Small intestine (tissue), 7 donors: ENCODE results near the gene APBB2. TPM values are rescaled to one million over a fixed set of nuclear protein-coding genes. Genes with fewer than 3 reads are reported as not detected.

Experiments
- DNase-seq, 2 donors: peaks; one replicate each; pipeline versions ENCODE4 v3.0.0 to v3.0.0-alpha.2; 2013
- FAIRE-seq: peaks from 2 replicates; lab custom pipeline; 2012; peaks lifted over from hg19 to GRCh38; lab: Jason Lieb, UNC
- H3K27ac ChIP-seq, 3 donors: one replicate each; pipeline ENCODE4 v1.5.1; 2013; ENCODE audit warnings: low read length in 2 of 3, mild to moderate bottlenecking in 2 of 3, control low read depth in 1 of 3, inconsistent platforms in 1 of 3, low read depth in 1 of 3, moderate library complexity in 1 of 3
- H3K27me3 ChIP-seq, 3 donors: one replicate each; pipeline ENCODE4 v1.6.1; 2013; ENCODE audit warnings: low read length in 3 of 3, inconsistent platforms in 1 of 3; ENCODE audit not compliant: control insufficient read depth in 3 of 3, insufficient read depth in 3 of 3
- H3K36me3 ChIP-seq, 3 donors: one replicate each; pipeline ENCODE4 v1.6.1; 2013; ENCODE audit warnings: low read length in 3 of 3, inconsistent platforms in 1 of 3, low read depth in 1 of 3, mild to moderate bottlenecking in 1 of 3, moderate library complexity in 1 of 3; ENCODE audit not compliant: control insufficient read depth in 3 of 3, insufficient read depth in 2 of 3
- H3K4me1 ChIP-seq, 3 donors: one replicate each; pipeline ENCODE4 v1.6.1; 2013; ENCODE audit warnings: low read length in 2 of 3, inconsistent platforms in 1 of 3, low read depth in 1 of 3, mild to moderate bottlenecking in 1 of 3, moderate library complexity in 1 of 3; ENCODE audit not compliant: control insufficient read depth in 3 of 3, insufficient read depth in 2 of 3
- H3K4me3 ChIP-seq, 3 donors: one replicate each; pipeline ENCODE4 v1.5.1; 2013; ENCODE audit warnings: low read length in 3 of 3, control low read depth in 1 of 3, inconsistent platforms in 1 of 3, low read depth in 1 of 3, mild to moderate bottlenecking in 1 of 3, moderate library complexity in 1 of 3
- H3K9me3 ChIP-seq, 2 donors: one replicate each; pipeline ENCODE4 v1.6.1; 2013; ENCODE audit warnings: low read depth in 1 of 2, low read length in 1 of 2; ENCODE audit not compliant: control insufficient read depth in 2 of 2, insufficient read depth in 1 of 2
- WGBS, 3 donors: extraction: QIAGEN DNeasy Blood & Tissue Kit; methylation state at CpG; one replicate each; pipeline ENCODE4 v1.1.7; 2013; 5-methylcytosine and 5-hydroxymethylcytosine counted together
- polyA plus RNA-seq, 4 donors: library from polyadenylated mRNA; stranded (reverse) in 3 of 4; unstranded in 1 of 4; fragments of 200-250 nt in 3 of 4; fragments of 120-200 nt in 1 of 4; gene quantifications; one replicate each; pipeline versions ENCODE4 v1.2.1 to v1.2.3, GENCODE V29; 2013
- donor health status: healthy with polysubstance abuse.
- donor health status: control.
- donor health status: control.
- donor health status: Bipolar disorder and iron deficiency.
- donor health status: healthy.

The APBB2 gene
- polyA plus RNA-seq, 4 donors: 4.5 to 19.8 (median 8.9) TPM

DNA sequence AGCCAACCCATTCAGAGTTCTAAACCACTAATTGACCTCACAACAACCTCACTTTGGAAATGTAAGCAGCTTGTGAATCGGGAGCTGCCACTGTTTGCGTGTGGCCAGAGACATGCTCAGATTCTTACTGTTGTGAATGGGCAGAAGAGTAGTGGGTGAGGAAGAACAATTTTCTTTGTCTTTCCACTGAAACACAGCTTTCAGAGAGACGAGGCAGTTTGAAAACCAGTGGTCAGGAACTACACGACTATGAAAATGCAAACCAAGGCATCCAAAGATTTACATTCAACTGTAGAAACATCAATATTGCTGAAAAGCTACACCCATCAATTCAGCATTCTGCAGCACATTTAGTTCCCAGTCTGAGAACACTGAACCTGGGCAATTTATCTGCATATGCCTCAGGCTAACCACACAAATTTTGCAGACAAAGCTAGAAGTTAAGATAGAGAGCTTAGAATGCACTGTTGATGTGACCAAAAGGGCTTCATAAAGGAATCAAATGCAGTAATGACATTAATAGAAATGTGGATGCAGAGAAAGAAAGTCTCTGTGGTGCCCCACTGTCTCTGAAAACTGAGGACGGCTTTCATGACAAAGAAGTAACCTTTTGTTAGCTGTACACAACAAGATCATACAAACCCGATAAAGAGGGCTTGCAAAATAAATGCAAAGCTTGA is 134.3 kb downstream of the APBB2 start:
- Histone ChIP-seq H3K9me3 (no peaks in the 10 kb centered on the region), H3K27ac (no peak overlapping the region), H3K4me3 (no peak overlapping the region), H3K36me3 (no peaks in the 10 kb centered on the region), H3K4me1 (no peaks in the 10 kb centered on the region), H3K27me3 (no peaks in the 10 kb centered on the region)
- WGBS, 3 donors: 75 to 91% (median 77%) methylated on average over 6 of the region's 6 CpGs
- DNase-seq (no peak), FAIRE-seq (no peak)

DNA sequence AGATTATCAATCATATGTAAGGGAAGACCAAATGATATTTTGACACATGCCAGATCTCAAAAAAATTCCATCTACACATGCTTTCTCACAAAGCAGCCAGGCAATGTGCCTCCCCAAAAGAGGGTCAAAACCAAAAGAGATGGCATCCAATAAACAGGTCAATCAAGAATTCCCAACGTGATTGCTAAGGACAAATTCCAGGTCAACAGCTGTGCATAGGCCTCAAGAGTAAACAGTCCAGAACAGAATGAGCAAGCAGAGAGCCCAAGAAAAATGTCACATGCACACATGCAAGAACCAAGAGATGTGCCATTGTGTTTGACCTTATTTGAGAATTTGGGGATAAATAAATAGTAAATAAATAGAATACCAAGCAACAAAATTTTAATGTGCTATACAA is 136.7 kb downstream of the APBB2 start:
- no peak overlapping the region for H3K27ac ChIP-seq
- no peaks in the 10 kb centered on the region for H3K4me1 ChIP-seq
- no peaks in the 10 kb centered on the region for H3K9me3 ChIP-seq
- no peaks in the 10 kb centered on the region for H3K36me3 ChIP-seq
- H3K4me3 ChIP-seq: no peak overlapping the region
- 3 to 29% (median 14%) methylated on average over 1 of the region's 1 CpG for WGBS, 3 donors
- H3K27me3 ChIP-seq: no peaks in the 10 kb centered on the region
- FAIRE-seq (no peak), DNase-seq (peak in 1 of 2 donors; percentile 8)

DNA sequence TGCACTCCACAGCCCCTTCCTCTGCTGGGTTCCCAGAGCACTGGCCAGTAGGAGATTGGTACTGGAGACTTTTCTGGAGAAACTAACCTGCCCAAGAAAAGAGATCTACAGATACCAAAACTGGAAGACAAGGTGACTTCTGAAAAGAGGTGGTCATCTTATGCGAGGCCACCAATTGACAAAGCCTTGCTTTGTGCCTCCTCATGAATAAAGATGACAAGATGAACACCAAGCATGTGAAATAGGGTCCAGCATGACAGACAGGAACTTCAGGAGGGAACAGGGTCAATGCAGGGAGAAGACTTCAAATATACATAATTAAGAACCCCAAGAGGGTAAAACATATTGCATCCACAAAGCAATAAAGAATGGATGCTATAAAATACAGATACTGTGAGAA is 137.9 kb downstream of the APBB2 start:
- H3K27me3 ChIP-seq: no peaks in the 10 kb centered on the region
- 87 to 92% (median 90%) methylated on average over 1 of the region's 1 CpG for WGBS, 3 donors
- H3K4me3 ChIP-seq: no peak overlapping the region
- FAIRE-seq (no peak), DNase-seq (no peak)
- H3K4me1 ChIP-seq: no peaks in the 10 kb centered on the region
- H3K9me3 ChIP-seq: no peaks in the 10 kb centered on the region
- H3K27ac ChIP-seq: no peak overlapping the region
- no peaks in the 10 kb centered on the region for H3K36me3 ChIP-seq

DNA sequence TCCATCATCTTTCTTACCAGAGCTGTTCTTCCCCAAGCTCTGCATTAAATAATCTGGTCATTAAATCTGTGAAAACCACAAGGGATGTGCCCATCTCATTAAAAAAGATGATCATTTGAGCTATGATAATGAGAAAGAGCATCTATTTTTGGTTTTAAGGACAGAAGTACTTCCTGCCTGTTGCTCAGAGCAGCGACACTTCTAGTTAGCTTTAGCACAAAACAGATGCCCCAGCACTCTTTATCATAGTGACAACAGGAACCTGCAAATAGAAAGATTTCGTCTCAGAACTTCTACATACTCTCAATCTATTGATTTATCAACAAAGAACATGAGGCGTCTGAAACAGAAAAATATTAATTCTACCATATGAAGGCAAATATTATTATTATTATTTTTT is 140.1 kb downstream of the APBB2 start:
- WGBS, 3 donors: 80 to 91% (median 89%) methylated on average over 3 of the region's 3 CpGs
- H3K4me1 ChIP-seq: no peaks in the 10 kb centered on the region

DNA sequence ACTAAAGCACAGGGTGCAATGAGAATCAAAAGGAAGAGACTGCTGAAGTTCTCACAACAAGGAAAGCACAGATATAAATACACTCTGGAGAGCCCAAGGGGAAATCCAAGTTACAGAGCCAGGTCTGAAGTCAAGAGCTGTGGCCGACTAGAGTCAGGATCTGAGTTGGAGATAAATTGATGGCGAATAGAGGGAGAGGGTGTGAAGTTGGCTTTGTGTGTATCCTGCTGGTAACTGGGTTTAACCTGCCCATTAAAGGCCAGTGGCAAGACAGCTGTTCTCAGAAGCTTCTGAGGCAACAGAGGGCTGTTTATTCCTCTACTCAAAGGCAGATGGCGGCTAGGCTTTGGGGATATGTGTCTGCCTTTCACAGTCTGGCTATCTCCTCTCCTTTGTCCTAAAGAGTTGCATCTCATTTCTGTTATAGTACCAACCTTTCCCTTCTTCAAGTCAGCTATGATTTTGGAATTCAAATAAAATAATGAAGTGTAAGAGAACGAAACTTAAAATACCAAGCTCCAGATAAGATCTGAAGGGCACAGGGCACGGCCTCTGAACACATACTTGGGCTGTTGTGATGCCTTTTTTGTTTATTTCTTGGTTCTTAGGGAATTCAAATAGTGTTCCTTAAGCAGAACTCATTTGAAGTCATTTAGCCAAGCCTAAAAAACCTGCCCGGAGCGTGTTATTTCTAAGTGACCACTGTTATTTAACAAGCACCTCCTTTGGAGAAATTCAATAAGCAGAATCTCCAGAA is 142.1 kb downstream of the APBB2 start:
- FAIRE-seq: no peak
- WGBS, 3 donors: 79 to 88% (median 80%) methylated on average over 7 of the region's 7 CpGs

More for the DNA sequence above, 140.1 kb downstream of the APBB2 start:
- H3K27ac ChIP-seq: no peak overlapping the region
- DNase-seq: no peak
- FAIRE-seq: no peak
- no peaks in the 10 kb centered on the region for H3K9me3 ChIP-seq
- no peaks in the 10 kb centered on the region for H3K36me3 ChIP-seq
- H3K27me3 ChIP-seq: no peaks in the 10 kb centered on the region
- H3K4me3 ChIP-seq: no peak overlapping the region

DNA sequence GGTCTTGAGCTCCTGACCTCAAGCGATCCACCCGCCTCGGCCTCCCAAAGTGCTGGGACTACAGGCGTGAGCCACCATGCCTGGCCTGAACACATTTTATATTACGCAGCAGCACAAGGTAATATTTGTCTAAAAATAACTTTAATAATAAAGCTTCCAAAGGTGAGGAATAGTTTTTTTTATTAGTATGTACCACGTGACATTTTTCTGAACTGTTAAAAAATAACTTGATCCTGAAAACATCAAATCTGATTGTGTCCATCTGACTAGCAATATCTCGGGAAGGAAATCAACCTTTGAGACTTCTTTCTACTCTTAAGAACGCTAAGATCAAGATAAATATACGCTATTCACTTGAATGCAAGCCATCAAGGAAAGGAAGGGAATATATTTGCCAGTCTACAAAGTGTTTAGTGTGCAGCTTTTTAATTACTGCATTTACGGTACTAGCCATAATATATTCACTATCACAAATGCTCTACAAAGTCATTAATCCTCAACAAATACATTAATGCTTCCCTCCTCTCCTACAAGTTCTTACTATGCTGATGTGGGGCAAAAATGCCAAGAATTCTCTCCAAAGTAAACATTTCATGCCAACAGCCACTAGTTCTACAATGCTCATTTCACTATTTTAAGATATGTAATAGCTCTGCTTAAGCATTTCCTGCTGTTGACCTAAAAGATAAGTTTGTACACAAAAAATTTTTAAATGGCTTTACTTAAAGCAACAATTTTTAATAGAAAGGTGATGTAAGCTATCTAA is 143.6 kb downstream of the APBB2 start:
- no peak overlapping the region for H3K27ac ChIP-seq
- WGBS, 3 donors: 59 to 74% (median 66%) methylated on average over 10 of the region's 10 CpGs

More for the DNA sequence above, 142.1 kb downstream of the APBB2 start:
- DNase-seq: no peak
- no peaks in the 10 kb centered on the region for H3K27me3 ChIP-seq
- no peaks in the 10 kb centered on the region for H3K36me3 ChIP-seq
- H3K4me1 ChIP-seq: no peaks in the 10 kb centered on the region
- no peaks in the 10 kb centered on the region for H3K9me3 ChIP-seq
- H3K4me3 ChIP-seq: no peak overlapping the region
- no peak overlapping the region for H3K27ac ChIP-seq

DNA sequence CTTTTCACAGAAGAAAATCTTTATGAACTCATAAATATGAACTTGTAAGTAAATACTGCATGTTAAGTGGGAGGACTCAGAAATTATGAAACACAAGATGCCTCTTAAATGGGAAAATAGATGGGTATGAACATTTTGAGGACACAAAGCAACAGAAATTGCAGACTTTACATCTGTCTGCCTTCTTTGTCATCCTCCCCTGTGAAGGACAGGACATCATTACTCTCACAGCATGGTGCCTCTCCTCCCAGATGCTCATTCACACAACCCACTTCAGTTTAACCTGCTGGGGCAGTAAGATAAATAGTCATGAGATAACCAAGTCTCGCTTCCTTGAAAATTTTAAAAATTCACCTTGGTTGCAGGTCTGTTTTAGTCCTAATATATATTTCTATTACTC is 144.5 kb downstream of the APBB2 start:
- peaks cover 0 to 3% (median 0%) of the 10 kb centered on the region in 3 donors for H3K36me3 ChIP-seq
- H3K4me3 ChIP-seq: no peak overlapping the region
- H3K4me1 ChIP-seq: no peaks in the 10 kb centered on the region
- WGBS, 3 donors: 92 to 97% (median 97%) methylated on average over 1 of the region's 1 CpG
- no peak for DNase-seq
- H3K9me3 ChIP-seq: no peaks in the 10 kb centered on the region
- no peak for FAIRE-seq
- no peak overlapping the region for H3K27ac ChIP-seq
- no peaks in the 10 kb centered on the region for H3K27me3 ChIP-seq

More for the DNA sequence above, 143.6 kb downstream of the APBB2 start:
- H3K4me3 ChIP-seq: no peak overlapping the region
- FAIRE-seq: no peak
- no peaks in the 10 kb centered on the region for H3K9me3 ChIP-seq
- H3K27me3 ChIP-seq: no peaks in the 10 kb centered on the region
- no peaks in the 10 kb centered on the region for H3K4me1 ChIP-seq
- H3K36me3 ChIP-seq: no peaks in the 10 kb centered on the region
- peak in 1 of 2 donors; percentile 4 for DNase-seq

DNA sequence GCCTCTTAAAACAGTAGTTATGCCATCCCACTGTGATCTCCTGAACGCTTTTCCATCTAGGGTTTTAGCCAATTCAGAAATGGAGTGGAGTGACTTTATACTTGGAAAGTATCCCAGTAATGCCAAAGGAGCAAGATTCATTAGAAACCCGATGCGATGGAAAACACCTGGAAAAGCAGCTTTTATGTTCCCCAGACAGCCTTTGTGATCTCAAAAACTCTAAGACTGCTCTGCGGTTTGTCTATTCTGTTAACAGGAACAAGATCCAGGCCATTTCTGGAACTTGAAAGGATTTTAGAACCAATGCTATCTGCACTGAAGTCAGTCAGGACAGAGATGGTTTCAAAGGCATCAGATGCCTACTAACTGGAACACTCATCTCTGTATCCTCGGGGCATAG is 145.1 kb downstream of the APBB2 start:
- Histone ChIP-seq H3K4me3 (no peak overlapping the region), H3K27ac (no peak overlapping the region), H3K27me3 (no peaks in the 10 kb centered on the region), H3K36me3 (peaks cover 0 to 3% (median 0%) of the 10 kb centered on the region in 3 donors), H3K4me1 (no peaks in the 10 kb centered on the region), H3K9me3 (no peaks in the 10 kb centered on the region)
- FAIRE-seq (no peak), DNase-seq (no peak)
- WGBS, 3 donors: 66 to 68% (median 66%) methylated on average over 5 of the region's 5 CpGs
